ENCODE measurements around the gene RCC2.
"Not testable (repeated sequence)": the region's sequence is repeated elsewhere in the genome, so short reads cannot be mapped to it uniquely, and the experiment has no call there.

- not testable (repeated sequence) for TF ChIP-seq RARB (CRISPR knock-in tag; IDR thresholded peaks at IDR 0.05); PATZ1 (CRISPR knock-in tag; IDR thresholded peaks at IDR 0.05; ENCODE audit: borderline replicate concordance); ARNTL (CRISPR knock-in tag; IDR thresholded peaks at IDR 0.05; ENCODE audit: borderline replicate concordance, low read depth); ZFP3 (CRISPR knock-in tag; IDR thresholded peaks at IDR 0.05); ZFP30 (CRISPR knock-in tag; IDR thresholded peaks at IDR 0.05); BACH2 (CRISPR knock-in tag; IDR thresholded peaks at IDR 0.05; ENCODE audit: borderline replicate concordance); SNAI2 (CRISPR knock-in tag; IDR thresholded peaks at IDR 0.05); CSRNP3 (CRISPR knock-in tag; IDR thresholded peaks at IDR 0.05)
Observed at GRCh38 chr1:17474836-17475555, 35.5 kb upstream of the RCC2 start.
